HG03139 (cell line): ENCODE results near the gene ATP8A2.
"Not testable (repeated sequence)": the region's sequence is repeated elsewhere in the genome, so short reads cannot be mapped to it uniquely, and the experiment has no call there.

Experiments used
- ATAC-seq: cut with Tn5 transposase; IDR thresholded peaks from one replicate; pipeline ENCODE4 v1.9.1; 2021; ENCODE audit not compliant: unreplicated experiment

Gene ATP8A2

DNA sequence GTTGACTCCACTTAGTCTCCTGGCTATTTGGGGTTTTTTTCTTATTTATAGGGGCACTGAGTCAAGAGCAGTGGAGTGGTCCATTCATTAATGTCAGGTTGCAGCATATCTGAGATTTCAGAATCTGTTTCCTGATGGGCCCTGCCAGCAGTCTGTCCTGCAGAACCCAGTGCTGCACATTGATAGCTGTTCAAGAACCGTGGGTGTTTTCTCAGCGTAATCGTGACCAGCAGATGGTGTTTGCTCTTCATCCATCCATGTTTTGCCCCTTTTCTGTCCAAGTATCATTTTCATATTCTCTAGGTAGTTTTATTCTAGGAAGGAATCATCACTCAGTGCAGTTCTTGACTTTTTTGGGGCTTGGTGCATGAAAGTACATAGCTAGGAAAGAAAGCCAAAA is 166.5 kb downstream of the ATP8A2 start:
- ATAC-seq, result no peak

DNA sequence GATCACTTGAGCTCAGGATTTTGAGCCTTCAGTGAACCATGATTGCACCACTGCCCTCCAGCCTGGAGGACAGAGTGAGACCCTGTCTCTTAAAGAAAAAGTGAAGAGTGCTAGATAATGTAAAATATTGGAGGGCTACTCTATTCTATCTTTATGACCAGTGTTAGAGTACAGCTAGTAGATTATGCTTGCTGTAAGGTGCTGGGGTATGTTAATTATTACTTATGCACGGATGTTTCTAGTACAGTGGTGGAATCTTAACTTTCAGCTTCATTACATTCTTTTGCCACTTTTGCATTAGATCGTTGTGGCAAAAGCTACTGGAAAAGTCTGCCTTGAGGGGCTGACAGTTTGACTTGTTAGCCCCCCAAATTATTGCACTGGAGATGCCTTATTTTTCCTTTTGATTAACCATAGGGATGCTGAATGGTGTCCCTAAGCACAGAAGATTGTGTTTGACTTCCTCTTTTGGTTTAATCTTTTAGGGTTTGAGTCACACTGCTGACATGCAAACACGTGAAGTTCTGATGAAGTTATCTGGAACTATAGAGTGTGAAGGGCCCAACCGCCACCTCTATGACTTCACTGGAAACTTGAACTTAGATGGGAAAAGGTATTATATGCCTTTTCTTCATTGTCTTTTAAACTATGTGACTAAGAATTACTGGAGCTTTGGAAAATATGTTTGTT is 169.8 kb downstream of the ATP8A2 start:
- no peak for ATAC-seq

DNA sequence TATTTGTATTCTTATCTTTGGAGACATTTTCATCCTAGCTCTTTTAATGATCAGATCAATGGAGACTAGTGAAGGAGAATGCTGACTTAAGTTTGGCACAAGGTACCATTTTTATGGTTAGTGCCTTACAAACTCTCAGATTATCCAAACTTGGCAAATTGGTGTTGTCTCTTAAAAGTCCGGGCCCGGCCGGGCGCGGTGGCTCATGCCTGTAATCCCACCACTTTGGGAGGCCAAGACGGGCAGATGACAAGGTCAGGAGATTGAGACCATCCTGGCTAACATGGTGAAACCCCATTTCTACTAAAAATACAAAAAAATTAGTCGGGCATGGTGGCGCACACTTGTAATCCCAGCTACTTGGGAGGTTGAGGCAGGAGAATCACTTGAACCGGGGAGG is 177.2 kb downstream of the ATP8A2 start:
- ATAC-seq, result not testable (repeated sequence)

DNA sequence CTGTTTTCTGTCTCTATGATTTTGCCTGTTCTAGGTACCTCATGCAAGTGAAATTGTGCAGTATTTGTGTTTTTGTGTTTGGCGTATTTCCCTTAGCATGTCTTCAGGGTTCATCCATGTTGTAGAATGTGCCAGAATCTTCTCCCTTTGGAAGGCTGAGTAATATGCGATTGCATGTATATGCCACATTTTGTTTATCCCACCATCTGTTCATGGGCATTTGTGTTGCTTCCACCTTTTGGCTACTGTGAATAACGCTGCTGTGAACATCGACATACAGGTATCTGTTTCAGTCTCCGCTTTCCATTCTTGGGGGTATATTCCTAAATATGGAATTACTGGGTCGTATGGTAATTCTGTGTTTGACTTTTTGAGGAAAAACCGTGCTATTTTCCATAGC is 190.0 kb downstream of the ATP8A2 start:
- ATAC-seq, result no peak

GRCh38 chr13:25570185-25570584 is 198.4 kb downstream of the ATP8A2 start:
- ATAC-seq, result no peak

DNA sequence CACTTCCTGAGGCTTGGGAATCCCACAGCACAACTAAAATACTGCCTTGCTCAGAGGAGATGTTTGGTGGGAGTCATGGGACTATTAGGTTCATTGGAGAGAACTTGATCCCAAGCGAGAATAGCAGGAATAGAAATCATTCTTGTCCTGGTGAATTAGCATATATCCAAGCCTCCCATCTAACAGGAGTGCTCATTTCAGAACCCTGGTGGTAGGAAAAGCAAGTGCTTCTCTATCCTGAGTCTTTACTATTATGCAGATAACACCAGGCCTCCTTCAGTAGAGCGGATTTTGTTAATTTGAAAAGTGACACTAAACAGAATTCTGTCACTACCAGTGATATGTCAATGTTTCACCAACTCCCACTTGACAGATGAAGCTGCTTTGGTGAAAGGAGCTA is 199.5 kb downstream of the ATP8A2 start:
- ATAC-seq, result no peak

DNA sequence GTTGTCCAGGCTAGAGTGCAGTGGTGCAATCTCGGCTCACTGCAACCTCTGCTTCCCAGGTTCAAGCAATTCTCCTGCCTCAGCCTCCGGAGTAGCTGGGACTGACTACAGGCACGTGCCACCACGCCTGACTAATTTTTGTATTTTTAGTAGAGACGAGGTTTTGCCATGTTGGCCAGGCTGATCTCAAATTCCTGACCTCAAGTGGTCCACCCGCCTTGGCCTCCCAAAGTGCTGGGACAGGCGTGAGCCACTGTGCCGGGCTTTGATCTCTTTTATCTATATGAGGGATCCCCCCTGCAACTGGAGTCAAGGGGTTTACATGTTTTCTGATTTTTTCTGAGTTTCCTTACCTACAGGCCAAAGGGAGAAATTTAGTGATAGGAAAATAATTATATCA is 200.4 kb downstream of the ATP8A2 start:
- ATAC-seq, result not testable (repeated sequence)

DNA sequence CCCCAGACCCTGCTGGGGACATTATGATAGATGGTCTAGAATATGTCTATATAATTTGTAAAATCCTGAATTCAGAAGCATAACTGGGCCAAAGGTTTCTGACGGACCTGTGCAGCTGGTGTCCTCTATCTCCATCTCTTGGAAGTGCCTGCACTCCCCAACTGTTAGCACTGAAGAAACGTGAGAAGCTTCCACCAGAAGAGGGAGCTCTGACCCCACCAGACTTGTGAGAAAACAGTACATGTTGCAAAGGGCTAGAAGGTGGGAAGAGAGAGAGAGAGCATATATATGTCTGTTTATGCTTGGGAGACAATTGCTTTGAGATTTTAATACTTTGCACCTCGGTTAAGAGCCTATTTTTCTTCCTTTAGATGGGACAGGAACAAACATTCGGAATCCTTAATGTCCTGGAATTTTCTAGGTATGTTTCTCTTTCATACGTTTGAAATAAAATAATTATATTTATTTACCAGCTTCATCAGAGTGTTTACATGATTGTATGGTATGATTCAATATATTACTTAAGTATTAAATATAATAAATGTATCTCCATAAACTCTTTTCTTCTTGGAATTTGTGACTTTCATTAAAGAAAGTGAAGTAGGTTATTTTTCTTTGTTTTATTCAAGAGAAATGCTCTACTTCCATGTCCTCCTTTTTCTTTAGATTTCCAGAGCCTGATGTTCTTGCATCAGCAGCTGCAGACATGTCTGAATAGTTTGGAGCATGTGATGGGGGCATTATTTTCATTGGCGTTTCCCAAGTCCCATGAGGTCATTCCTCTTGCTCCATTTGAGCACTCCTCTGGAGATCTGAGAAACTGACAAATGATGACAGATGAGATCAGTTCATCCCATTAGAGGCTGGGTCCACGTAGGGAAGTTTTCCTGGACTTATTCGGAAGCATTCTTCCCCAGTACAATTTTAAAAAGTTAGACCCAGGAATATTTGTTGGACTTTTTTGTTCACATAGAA is 202.9 kb downstream of the ATP8A2 start:
- no peak for ATAC-seq

GRCh38 chr13:25575562-25575961 is 203.8 kb downstream of the ATP8A2 start:
- ATAC-seq, result no peak

DNA sequence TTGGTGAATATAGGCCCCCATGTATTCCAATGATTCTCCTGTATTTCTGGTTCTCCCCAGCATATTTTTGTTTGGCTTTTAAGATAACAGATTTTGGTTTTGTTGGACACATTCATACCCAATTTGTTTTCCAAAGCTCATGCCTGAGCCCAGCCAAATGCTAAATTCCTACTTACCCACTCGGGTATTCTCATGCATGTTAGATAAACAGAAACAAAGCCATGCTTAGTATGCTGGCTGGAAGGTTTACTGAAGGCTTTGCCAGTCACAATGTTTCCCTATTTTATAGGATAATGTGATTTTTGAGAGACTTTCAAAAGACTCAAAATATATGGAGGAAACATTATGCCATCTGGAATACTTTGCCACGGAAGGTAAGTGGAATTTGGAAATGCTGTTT is 206.8 kb downstream of the ATP8A2 start:
- no peak for ATAC-seq

DNA sequence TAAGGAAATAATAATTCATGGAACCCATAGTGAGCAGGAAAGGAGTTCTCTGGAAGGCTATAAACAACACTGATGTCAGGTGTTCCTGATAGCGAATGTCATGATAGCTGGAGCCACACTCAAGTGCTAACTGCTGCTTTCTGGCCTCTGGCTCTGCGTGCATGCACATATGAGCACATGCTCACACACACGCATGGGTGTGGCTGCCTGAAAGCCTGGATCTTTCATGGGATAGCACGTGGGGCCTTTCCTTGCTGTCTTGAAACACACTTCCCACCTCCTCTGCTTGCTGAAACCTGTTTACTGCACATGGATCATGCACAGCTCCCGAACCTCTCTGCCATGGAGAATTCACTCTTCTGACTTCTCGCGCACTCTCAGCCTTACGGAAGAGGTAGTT is 207.4 kb downstream of the ATP8A2 start:
- ATAC-seq, result no peak

GRCh38 chr13:25581351-25581750 is 209.6 kb downstream of the ATP8A2 start:
- no peak for ATAC-seq

DNA sequence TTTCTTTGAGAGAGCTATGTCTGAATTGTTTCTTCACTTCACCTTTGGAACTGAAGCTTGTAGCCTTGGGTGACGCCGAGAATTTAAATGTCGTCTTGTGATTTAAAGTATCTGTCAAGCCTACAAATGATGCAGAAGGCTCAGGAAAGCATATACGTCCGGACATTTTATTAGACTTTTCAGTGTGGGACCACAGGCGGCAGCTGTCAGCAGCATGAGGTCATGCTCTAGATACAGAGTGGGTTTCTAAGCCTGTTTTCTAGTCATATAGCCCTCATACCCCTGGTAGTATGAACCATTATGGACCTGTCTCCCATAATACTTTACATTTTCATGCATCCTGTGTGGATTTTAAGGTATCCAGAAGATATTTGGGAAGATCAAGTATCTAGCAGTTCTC is 212.3 kb downstream of the ATP8A2 start:
- no peak for ATAC-seq

DNA sequence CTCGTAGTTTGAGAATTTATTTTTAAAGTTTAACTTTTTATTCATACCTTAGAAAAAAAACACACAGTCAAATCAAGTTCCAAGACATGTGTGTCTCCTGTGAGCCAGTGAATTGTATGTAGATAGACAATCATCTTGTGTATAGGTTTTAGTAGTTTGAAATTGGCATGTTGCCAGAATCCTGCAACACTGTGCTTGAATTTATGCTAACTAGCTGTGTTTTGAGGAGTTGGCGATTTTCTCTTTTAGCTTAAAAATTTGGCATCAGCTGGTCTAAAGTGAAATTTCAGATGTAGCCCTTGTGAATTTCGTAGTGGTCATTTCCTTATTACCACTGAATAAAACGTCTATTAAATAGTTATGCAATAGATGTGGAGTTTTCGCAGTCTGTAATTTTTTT is 213.2 kb downstream of the ATP8A2 start:
- ATAC-seq, result no peak

DNA sequence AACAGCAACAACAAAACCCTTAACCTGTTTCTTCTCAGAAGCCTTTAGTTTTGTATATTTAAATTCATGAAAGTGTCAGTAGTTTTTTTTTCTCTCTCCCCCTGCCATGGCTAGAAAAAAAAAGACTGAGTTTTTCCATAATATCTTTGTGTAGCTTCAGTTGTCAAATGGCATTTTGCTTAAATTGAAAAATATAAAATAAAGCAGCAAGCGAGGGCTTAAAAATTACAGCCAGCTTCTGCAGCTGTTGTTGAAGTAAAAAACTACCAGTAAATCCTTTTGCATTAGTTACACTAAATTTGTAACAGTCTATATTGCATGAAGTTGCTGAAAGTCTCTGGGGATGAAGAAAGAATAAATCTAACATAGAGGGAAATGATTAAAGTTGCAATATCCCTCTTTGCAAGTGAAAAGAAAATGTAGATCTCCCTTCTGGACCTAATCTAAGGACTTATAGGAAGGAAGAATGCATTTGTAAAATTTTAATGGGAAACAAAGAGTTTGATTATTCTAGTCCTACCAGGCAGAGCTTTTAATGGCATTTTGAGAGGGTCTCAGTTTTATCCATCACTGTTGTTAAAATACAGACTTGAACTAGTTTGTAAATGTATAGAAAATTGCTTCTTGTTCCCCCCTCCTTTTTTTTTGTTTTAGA is 215.7 kb downstream of the ATP8A2 start:
- no peak for ATAC-seq

GRCh38 chr13:25588336-25589060 is 216.7 kb downstream of the ATP8A2 start:
- ATAC-seq, result no peak

GRCh38 chr13:25598421-25598820 is 226.6 kb downstream of the ATP8A2 start:
- no peak for ATAC-seq

DNA sequence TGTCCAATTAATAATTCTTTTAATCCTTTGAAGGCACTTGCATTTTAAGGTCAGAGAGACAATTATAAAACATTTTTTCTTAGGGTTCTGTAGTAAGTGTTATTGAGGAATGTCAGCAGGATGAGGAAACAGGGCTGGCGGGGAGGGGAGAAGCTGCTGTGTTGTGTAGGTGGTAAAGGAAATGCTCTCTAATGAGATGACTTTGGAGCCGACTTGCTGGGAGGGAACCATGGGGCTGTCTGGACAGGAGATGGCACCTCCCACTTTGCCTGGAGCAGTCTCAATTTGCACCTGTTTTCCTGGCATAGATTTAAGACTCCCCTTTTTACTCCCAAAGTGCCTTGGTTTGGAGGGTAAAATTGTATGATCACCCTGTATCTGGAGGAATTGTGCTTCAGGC is 230.4 kb downstream of the ATP8A2 start:
- ATAC-seq, result no peak

- no peak for ATAC-seq
Observed at GRCh38 chr13:25604106-25604505, 232.3 kb downstream of the ATP8A2 start.

DNA sequence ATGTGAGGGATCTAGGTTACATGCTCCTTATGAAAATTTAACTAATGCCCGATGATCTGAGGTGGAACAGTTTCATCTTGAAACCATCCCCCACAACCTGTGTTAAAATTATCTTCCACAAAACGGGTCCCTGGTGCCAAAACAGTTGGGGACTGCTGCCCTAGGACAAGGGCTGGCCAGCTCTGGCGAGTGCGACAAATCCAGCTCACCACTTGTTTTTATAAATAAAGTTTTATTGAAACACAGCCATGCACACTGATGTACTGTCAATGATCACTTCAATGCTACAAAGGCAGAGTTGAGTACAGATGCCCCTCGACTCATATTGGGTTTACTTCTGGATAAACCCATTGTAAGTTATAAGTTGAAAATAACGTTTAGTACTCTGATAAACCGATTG is 235.3 kb downstream of the ATP8A2 start:
- ATAC-seq, result no peak

GRCh38 chr13:25608181-25608580 is 236.4 kb downstream of the ATP8A2 start:
- no peak for ATAC-seq
